Measurements from ENCODE around the gene TSKU. TPM values are rescaled to one million over a fixed set of nuclear protein-coding genes. Genes with fewer than 3 reads are reported as not detected.

The TSKU gene
- total RNA-seq, 1 donor from 2014 or later = 4.9 TPM

- FAIRE-seq = no peak
- no peak for DNase-seq (ENCODE audit: low spot score in 2 of 2)
Measured at GRCh38 chr11:76839311-76839710, 56.2 kb downstream of the TSKU start.

GRCh38 chr11:76841923-76842452 lies 58.8 kb downstream of the TSKU start:
- FAIRE-seq (no peak), DNase-seq (ENCODE audit: low spot score in 2 of 2) (no peak)

- FAIRE-seq = no peak
- DNase-seq (ENCODE audit: low spot score in 2 of 2) = no peak
Measured at GRCh38 chr11:76843907-76844306, 60.8 kb downstream of the TSKU start.

- no peak for DNase-seq (ENCODE audit: low spot score in 2 of 2)
- no peak for FAIRE-seq
Measured at GRCh38 chr11:76844511-76844910, 61.4 kb downstream of the TSKU start.

GRCh38 chr11:76845069-76845468 lies 61.9 kb downstream of the TSKU start:
- DNase-seq (ENCODE audit: low spot score in 2 of 2) = no peak
- no peak for FAIRE-seq

GRCh38 chr11:76846441-76846840 lies 63.3 kb downstream of the TSKU start:
- DNase-seq (ENCODE audit: low spot score in 2 of 2) (no peak), FAIRE-seq (no peak)

Other genes starting within 250 kb of the TSKU start
- 0.41 TPM for gene LRRC32, start 112.6 kb upstream of the TSKU start, total RNA-seq
- 14.7 TPM for gene ACER3, start 77.6 kb downstream of the TSKU start, total RNA-seq